Central memory CD8-positive, alpha-beta T cell (primary cell): Measurements from ENCODE around the gene PRRX1.

ENCODE experiments used
- ATAC-seq: fragments of 150-1000 bp; cut with Tn5 transposase; replicated peaks from 2 replicates; pipeline ENCODE4 v1.10.0; 2022; ENCODE audit warnings: mild to moderate bottlenecking, moderate FRiP score, moderate number of reproducible peaks; ENCODE audit not compliant: poor library complexity, severe bottlenecking; ENCODE audit errors: extremely low read depth
- DNase-seq, 2 donors: peaks; one replicate each; pipeline ENCODE4 v3.0.0; 2021; ENCODE audit warnings: low spot score in 2 of 2
- H3K27ac Mint-ChIP-seq: one replicate; pipeline ENCODE4 v1.8.0; 2022; ENCODE audit warnings: low read depth, mild to moderate bottlenecking, moderate library complexity, mixed read lengths
- H3K27me3 Mint-ChIP-seq: one replicate; pipeline ENCODE4 v1.8.0; 2022; ENCODE audit warnings: mixed read lengths
- H3K36me3 Mint-ChIP-seq: one replicate; pipeline ENCODE4 v1.8.0; 2022; ENCODE audit warnings: mild to moderate bottlenecking, moderate library complexity, mixed read lengths; ENCODE audit not compliant: insufficient read depth
- H3K4me1 Mint-ChIP-seq: one replicate; pipeline ENCODE4 v1.8.0; 2022; ENCODE audit warnings: mixed read lengths
- H3K4me3 Mint-ChIP-seq: one replicate; pipeline ENCODE4 v1.8.0; 2022; ENCODE audit warnings: mild to moderate bottlenecking, moderate library complexity, mixed read lengths
- H3K9me3 Mint-ChIP-seq: one replicate; pipeline ENCODE4 v1.8.0; 2022; ENCODE audit warnings: mixed read lengths

Gene PRRX1

DNA sequence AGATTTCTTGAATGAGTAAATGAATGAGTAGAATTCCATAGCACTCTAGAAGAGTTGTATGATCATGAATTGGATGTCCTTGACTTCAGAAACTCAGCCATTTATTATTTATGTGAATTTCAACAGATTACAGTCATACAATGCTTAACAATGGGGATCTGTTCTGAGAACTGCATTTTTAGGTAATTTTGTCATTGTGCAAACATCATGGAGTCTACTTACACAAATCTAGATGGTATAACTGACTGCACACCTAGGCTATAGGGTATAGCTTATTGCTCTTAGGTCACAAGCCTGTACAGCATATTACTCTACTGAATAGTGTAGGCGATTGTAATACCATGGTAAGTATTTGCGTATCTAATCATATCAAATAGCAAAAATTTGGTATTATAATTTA is 59.6 kb downstream of the PRRX1 start:
- Mint-ChIP-seq H3K9me3 (no peaks in the 10 kb centered on the region), H3K27me3 (peaks cover 50% of the 10 kb centered on the region), H3K27ac (no peak overlapping the region), H3K4me1 (no peaks in the 10 kb centered on the region), H3K4me3 (no peak overlapping the region), H3K36me3 (no peaks in the 10 kb centered on the region)
- DNase-seq = no peak
- ATAC-seq = no peak

DNA sequence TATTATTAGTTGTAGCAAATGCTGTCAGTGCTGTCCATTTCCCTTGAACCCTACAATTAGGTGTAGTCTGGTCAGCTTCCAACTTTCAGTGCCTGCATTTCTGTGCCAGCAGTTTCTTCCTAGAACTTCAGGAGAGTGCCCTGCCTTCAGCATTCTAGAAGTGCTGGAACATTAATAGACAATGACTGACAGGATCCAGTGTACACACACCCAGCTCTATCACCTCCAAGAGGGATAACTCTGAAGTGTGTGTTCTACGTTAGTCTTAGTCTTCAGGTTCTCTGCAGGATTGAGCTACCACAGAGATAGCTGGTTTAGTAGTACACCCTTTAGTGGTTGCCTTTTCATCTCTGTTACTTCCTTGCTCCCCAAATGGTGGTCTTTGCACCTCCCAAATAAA is 61.4 kb downstream of the PRRX1 start:
- no peak overlapping the region for H3K4me3 Mint-ChIP-seq
- H3K27ac Mint-ChIP-seq = no peak overlapping the region
- no peaks in the 10 kb centered on the region for H3K4me1 Mint-ChIP-seq
- H3K27me3 Mint-ChIP-seq = peaks cover 58% of the 10 kb centered on the region
- no peaks in the 10 kb centered on the region for H3K36me3 Mint-ChIP-seq
- ATAC-seq (no peak), DNase-seq (no peak)
- H3K9me3 Mint-ChIP-seq = no peaks in the 10 kb centered on the region

GRCh38 chr1:170727963-170728362 is 64.0 kb downstream of the PRRX1 start:
- H3K4me1 Mint-ChIP-seq = no peaks in the 10 kb centered on the region
- no peak overlapping the region for H3K4me3 Mint-ChIP-seq
- no peaks in the 10 kb centered on the region for H3K9me3 Mint-ChIP-seq
- ATAC-seq (no peak), DNase-seq (no peak)
- H3K27me3 Mint-ChIP-seq = peaks cover 36% of the 10 kb centered on the region
- no peak overlapping the region for H3K27ac Mint-ChIP-seq
- no peaks in the 10 kb centered on the region for H3K36me3 Mint-ChIP-seq

- H3K36me3 Mint-ChIP-seq = peaks cover 2% of the 10 kb centered on the region
- no peak overlapping the region for H3K4me3 Mint-ChIP-seq
- H3K27ac Mint-ChIP-seq = no peak overlapping the region
- ATAC-seq = no peak
- DNase-seq = no peak
- H3K4me1 Mint-ChIP-seq = no peaks in the 10 kb centered on the region
- no peaks in the 10 kb centered on the region for H3K9me3 Mint-ChIP-seq
- H3K27me3 Mint-ChIP-seq = peaks cover 31% of the 10 kb centered on the region
Observed at GRCh38 chr1:170729225-170730002, 65.5 kb downstream of the PRRX1 start.

DNA sequence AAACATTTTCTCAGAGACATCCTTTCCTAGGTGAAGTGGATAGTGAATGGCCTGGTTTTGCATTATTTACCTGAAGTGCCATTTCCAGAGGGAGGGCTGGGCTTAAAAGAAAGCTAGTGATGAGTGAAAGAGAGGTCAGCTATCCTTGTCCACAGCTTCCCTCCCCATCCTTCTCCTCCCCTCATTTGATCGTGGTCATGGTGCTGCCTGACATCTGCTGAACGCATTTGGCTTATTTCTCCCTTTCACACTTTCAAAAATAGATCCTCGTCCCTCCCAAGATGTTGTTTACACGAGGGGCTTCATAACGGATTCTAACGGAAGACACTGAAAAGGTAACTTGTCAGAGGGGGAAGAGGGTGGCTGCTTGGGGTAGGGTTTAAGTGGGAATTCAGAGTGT is 66.1 kb downstream of the PRRX1 start:
- no peaks in the 10 kb centered on the region for H3K4me1 Mint-ChIP-seq
- peaks cover 25% of the 10 kb centered on the region for H3K27me3 Mint-ChIP-seq
- peaks cover 2% of the 10 kb centered on the region for H3K36me3 Mint-ChIP-seq
- no peaks in the 10 kb centered on the region for H3K9me3 Mint-ChIP-seq
- no peak for DNase-seq
- ATAC-seq = no peak
- no peak overlapping the region for H3K4me3 Mint-ChIP-seq
- H3K27ac Mint-ChIP-seq = no peak overlapping the region

GRCh38 chr1:170730438-170730837 is 66.5 kb downstream of the PRRX1 start:
- Mint-ChIP-seq H3K4me1 (no peaks in the 10 kb centered on the region), H3K36me3 (peaks cover 2% of the 10 kb centered on the region), H3K27me3 (peaks cover 24% of the 10 kb centered on the region), H3K27ac (no peak overlapping the region), H3K4me3 (no peak overlapping the region), H3K9me3 (no peaks in the 10 kb centered on the region)
- DNase-seq (no peak), ATAC-seq (no peak)

GRCh38 chr1:170731566-170732251 is 67.8 kb downstream of the PRRX1 start:
- Mint-ChIP-seq H3K36me3 (peaks cover 2% of the 10 kb centered on the region), H3K4me3 (no peak overlapping the region), H3K27me3 (peaks cover 25% of the 10 kb centered on the region), H3K4me1 (no peaks in the 10 kb centered on the region), H3K27ac (no peak overlapping the region), H3K9me3 (no peaks in the 10 kb centered on the region)
- no peak for DNase-seq
- no peak for ATAC-seq

- ATAC-seq (no peak), DNase-seq (no peak)
- H3K27ac Mint-ChIP-seq = no peak overlapping the region
- H3K9me3 Mint-ChIP-seq = no peaks in the 10 kb centered on the region
- no peaks in the 10 kb centered on the region for H3K4me1 Mint-ChIP-seq
- H3K4me3 Mint-ChIP-seq = no peak overlapping the region
- peaks cover 25% of the 10 kb centered on the region for H3K27me3 Mint-ChIP-seq
- peaks cover 2% of the 10 kb centered on the region for H3K36me3 Mint-ChIP-seq
Observed at GRCh38 chr1:170732252-170732588, 68.3 kb downstream of the PRRX1 start.

DNA sequence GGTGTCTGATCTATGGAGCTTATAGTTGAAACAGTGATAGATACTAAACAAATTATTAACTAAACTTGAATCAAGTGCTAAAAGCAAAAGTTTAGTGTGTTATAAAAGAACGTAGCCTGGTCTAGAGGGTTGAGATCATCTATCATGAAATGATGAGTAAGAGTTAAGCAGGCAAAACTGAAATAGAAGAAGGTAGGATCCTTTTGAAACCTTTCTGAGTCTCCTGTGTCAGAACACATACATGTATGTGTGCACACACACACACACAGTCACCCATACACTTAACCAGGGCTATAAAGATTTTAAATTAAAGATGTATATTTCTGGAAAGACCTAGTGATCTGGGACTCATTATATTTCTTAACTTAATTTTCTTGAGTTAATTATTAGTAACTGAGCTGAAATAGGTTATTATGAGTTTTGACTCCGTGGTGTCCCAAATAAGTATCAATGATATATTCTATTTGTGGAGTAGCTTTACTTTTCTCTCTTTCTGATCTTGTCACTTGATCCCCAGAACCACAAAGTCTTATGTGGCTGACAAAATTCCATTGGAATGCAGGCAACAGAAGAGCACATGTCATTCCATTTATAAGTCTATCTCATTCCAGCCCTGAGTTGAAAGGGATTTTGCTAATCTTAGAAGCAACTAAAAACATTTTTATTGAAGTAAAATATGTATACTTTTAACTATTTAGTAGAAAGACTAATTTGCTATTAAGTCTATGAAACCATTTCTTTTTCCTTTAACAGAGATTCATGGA is 70.7 kb downstream of the PRRX1 start:
- no peak for ATAC-seq

DNA sequence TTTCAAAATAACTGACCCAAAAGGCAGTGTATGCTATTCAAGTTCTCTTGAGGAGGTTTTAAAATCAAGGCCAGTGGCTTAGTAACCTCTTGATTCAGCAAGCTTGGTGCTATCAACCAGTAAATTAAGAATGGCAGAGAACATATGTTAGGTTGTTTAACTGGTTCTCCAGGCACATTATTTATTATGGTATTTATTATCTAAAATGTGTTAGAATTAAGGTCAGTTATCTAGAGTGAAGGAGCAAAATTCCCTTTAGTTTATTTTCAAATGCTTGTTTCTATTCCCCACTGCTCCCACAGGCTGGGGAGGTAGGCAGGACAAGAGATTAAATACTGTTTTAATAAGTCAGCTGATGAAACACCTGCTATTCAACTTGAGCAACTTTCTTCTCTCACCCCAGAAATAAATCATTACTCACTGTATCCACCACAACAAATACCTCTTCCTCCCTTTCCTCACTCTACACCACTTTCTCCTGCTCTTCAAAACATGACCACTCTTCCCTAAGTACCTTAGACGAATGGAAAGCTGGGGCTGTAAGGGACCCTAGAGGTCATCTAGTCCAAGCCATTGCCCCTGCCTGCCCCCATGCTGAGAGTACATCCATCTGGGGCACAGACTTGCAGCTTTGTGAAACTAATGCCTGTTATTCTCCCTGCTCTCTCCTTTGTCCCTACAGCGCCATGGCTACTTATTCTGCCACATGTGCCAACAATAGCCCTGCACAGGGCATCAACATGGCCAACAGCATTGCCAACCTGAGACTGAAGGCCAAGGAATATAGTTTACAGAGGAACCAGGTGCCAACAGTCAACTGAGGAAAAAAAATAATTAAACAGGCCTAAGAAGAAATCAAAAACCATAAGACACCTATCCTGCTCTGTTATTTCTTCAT is 71.7 kb downstream of the PRRX1 start:
- ATAC-seq (no peak), DNase-seq (no peak)
- Mint-ChIP-seq H3K27ac (no peak overlapping the region), H3K4me3 (no peak overlapping the region), H3K27me3 (peaks cover 33% of the 10 kb centered on the region), H3K36me3 (peaks cover 2% of the 10 kb centered on the region), H3K4me1 (no peaks in the 10 kb centered on the region), H3K9me3 (no peaks in the 10 kb centered on the region)

More for the DNA sequence above, 70.7 kb downstream of the PRRX1 start:
- no peak overlapping the region for H3K27ac Mint-ChIP-seq
- no peak for DNase-seq
- H3K36me3 Mint-ChIP-seq = peaks cover 2% of the 10 kb centered on the region
- H3K4me3 Mint-ChIP-seq = no peak overlapping the region
- no peaks in the 10 kb centered on the region for H3K9me3 Mint-ChIP-seq
- H3K27me3 Mint-ChIP-seq = peaks cover 33% of the 10 kb centered on the region
- H3K4me1 Mint-ChIP-seq = no peaks in the 10 kb centered on the region

- no peaks in the 10 kb centered on the region for H3K36me3 Mint-ChIP-seq
- H3K4me3 Mint-ChIP-seq = no peak overlapping the region
- H3K27me3 Mint-ChIP-seq = peaks cover 33% of the 10 kb centered on the region
- H3K9me3 Mint-ChIP-seq = peaks cover 6% of the 10 kb centered on the region
- ATAC-seq (no peak), DNase-seq (no peak)
- no peak overlapping the region for H3K27ac Mint-ChIP-seq
- H3K4me1 Mint-ChIP-seq = no peaks in the 10 kb centered on the region
Observed at GRCh38 chr1:170739803-170740202, 75.9 kb downstream of the PRRX1 start.

GRCh38 chr1:170741678-170742077 is 77.7 kb downstream of the PRRX1 start:
- no peak for DNase-seq
- ATAC-seq = no peak

More at GRCh38 chr1:170741678-170742077, 77.7 kb downstream of the PRRX1 start:
- H3K4me1 Mint-ChIP-seq = no peaks in the 10 kb centered on the region
- peaks cover 23% of the 10 kb centered on the region for H3K27me3 Mint-ChIP-seq
- no peaks in the 10 kb centered on the region for H3K36me3 Mint-ChIP-seq
- H3K27ac Mint-ChIP-seq = no peak overlapping the region
- peaks cover 6% of the 10 kb centered on the region for H3K9me3 Mint-ChIP-seq
- H3K4me3 Mint-ChIP-seq = no peak overlapping the region
